ENCODE data around the gene GRM3. TPM values are rescaled to one million over a fixed set of nuclear protein-coding genes. Genes with fewer than 3 reads are reported as not detected.
"Not testable (repeated sequence)": the region's sequence is repeated elsewhere in the genome, so short reads cannot be mapped to it uniquely, and the experiment has no call there.

GRM3 gene
- polyA plus RNA-seq (2013, experiment 1 of 2; ENCODE audit: insufficient read length): not detected
- 0.10 TPM for polyA plus RNA-seq (2013, experiment 2 of 2; ENCODE audit: insufficient read length)

DNA sequence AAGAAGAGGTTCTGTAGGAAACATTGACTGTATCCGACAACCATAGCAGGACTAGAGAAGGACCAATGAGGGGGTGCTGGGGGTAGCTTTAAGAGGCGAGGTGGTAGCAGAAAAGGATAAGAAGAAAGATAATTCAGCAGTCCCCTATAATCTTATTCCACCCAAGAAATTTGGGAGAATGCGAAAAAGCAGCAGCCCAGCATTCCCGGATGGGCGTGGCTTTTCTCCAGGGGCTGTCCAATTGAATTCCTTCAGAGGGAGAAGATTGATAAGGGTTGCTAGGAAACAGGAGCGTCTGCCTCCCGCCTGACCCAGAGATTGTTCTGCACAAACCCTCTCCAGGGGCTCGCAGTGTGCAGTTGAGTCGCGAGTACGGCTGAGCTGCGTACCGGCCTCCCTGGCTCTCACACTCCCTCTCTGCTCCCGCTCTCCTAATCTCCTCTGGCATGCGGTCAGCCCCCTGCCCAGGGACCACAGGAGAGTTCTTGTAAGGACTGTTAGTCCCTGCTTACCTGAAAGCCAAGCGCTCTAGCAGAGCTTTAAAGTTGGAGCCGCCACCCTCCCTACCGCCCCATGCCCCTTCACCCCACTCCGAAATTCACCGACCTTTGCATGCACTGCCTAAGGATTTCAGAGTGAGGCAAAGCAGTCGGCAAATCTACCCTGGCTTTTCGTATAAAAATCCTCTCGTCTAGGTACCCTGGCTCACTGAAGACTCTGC is at the start of gene GRM3:
Gene GRM3, plus strand, starts transcription at position 349 of the 721 bp plus-strand sequence. CDS start 121,237 bp downstream, outside the sequence.
- no peak for DNase-seq

- DNase-seq: no peak
Measured at GRCh38 chr7:86598311-86598710, 45.4 kb upstream of the GRM3 start.

- no peak for DNase-seq
Measured at GRCh38 chr7:86598721-86599120, 45.0 kb upstream of the GRM3 start.

- DNase-seq: no peak
Measured at GRCh38 chr7:86600506-86601290, 43.0 kb upstream of the GRM3 start.

DNA sequence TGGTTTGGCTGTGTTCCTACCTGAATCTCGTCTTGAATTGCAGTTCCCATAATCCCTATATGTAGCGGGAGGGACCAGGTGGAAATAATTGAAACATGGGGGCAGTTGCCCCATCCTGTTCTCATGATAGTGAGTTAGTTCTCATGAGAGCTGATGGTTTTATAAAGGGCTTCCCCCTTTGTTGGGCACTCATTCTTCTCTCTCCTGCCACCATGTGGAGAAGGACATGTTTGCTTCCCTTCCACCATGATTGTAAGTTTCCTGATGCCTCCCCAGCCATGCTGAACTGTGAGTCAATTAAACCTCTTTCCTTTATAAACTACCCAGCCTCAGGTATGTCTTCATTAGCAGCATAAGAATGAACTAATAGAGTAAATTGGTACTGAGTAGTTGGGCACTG is 28.0 kb upstream of the GRM3 start:
- not testable (repeated sequence) for DNase-seq

DNA sequence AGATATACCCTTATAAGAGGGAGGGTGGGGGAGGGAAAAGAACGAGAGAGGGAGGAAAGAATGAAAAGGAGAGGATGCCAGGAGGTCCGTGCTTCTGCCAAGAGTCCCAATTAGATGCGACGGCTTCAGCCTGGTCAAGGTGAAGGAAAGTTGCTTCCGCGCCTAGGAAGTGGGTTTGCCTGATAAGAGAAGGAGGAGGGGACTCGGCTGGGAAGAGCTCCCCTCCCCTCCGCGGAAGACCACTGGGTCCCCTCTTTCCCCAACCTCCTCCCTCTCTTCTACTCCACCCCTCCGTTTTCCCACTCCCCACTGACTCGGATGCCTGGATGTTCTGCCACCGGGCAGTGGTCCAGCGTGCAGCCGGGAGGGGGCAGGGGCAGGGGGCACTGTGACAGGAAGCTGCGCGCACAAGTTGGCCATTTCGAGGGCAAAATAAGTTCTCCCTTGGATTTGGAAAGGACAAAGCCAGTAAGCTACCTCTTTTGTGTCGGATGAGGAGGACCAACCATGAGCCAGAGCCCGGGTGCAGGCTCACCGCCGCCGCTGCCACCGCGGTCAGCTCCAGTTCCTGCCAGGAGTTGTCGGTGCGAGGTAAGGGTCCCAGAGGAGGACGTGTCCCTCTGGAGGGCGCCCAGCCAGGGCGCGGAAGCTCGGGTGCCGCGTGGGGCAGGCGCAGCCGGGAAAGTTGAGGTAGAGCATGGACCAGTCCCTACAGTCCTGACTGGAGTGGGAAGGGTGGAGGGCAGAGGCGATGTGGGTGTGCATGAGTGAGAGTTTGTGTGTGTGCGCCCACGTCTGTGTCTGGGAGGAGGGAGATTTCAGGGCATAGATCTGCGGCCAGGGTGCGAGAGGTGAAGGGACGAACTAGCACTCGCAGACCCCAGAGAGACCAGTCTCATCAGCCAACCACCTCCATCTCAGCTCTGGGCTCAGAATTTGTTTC is 844 bp downstream of the GRM3 start:
- no peak for DNase-seq

GRCh38 chr7:86645225-86645608 is 1.5 kb downstream of the GRM3 start:
- DNase-seq: no peak

DNA sequence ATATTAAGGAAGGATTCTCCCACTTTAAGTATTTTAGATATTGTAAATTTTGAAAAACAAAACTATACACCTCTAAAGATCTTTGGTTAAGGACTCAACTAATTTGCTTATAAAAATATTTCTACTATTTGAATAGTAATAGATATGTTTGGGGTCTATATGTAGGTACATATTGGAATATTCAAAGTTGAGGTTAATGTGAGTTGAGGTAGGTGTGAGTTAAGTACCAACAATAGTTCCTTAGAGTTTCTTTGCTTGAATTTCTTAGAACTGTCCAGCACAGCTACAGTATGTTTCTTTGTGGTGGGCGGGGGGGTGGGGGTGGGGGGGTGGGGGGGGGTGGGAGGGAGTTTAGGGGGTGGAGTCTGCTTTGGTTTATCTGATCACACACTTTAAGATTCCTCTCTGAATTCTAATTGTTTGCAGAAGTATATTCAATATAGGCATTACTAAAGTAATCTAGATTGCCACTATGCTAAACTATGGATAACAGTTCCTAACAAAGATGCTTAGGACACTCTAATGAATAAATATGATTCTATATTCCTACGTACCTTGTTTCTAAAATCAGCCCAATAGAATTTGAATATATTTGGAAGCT is 2.1 kb downstream of the GRM3 start:
- DNase-seq: no peak

DNA sequence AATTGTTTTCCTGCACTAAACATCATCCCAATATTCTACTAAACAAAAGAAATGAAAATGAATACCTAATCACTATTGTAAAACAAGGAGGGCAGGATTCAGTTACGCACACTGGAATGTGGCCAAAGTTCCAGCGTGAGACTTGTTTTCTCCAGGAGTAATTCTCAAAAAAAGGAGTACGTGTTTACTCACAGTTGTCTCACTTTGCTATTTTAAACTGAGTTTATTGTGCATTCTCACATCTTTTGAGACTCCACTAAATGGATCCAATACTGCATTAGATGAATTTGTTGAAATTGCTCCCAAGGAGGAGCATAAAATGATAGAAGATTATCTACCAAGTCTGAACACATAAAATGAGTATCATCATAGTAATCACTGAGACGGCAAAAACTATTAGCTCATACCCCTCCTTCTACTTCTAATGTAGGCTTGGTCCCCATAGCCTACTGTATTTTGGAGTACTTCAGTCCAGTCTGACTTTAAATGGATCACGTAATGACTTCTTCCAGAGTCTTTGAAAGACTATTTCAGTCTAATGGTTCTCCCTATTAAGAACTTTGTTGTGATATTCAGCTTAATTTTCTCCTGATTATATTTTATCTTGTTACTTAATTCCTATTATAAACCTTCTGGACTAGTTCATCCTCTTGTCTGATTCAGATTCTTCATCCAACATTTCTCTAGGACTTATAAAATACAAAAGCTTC is 3.8 kb downstream of the GRM3 start:
- DNase-seq: no peak

DNA sequence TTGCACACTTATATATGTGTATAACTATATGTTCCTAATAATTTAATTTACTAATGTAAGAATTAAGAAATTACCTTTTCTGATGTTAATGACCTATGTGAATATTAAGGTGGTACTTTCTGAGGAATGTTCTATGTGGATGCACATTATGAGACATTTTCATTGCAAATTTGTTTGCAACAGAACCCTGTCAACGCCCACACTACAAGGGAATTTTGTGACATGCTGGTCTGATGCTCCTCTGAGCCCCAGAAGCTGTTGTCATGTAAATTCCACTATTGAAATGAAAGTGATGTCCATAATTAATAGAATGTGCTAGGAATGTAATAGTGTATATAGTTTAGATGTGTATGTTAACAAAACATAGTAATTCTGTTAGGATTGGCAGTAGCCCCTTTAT is 4.5 kb downstream of the GRM3 start:
- DNase-seq: no peak

GRCh38 chr7:86653919-86654659 is 10.4 kb downstream of the GRM3 start:
- DNase-seq: peak; percentile 3

DNA sequence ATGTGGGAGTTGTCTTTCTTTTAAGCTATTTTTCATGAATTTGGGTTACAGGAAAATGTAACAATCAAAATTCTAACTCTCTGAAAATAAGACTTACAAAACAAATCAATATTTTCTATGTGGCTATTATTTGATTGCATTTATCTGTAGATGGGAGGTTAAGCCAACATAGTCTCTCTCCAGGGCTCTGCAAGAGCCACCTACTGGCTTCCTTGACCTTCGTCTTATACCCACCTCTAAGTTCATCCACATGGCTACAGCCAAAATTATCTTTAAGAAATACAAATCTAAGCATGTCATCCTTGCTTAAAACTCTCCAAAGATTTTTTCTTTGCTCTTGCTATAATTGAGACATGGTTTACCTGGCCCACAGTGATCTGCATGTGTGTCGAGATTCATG is 14.2 kb downstream of the GRM3 start:
- DNase-seq: no peak

DNA sequence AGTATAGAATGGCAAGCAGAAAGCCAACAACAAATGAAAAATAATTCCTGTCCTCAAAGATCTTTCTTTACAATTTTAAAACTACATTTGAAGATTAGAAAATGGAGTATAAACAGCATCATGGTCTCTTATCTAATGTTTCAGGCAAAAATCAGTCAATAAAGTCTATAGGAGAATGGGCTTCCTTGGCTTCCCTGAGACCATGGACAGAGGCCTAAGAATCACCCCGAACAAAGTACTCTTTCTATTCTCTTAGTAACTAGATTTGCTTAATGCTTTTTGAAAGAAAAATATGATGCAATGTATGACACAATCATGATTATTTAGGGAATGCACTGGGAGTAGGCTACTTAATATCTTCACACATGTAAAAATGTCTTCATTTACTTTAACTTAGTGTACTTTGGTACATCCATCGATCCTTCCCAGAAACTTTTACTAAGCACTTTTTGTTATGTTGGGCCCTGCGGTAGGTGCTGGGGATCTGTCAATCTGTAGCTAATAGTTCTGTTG is 17.3 kb downstream of the GRM3 start:
- DNase-seq: no peak

GRCh38 chr7:86664486-86664885 is 20.8 kb downstream of the GRM3 start:
- no peak for DNase-seq

DNA sequence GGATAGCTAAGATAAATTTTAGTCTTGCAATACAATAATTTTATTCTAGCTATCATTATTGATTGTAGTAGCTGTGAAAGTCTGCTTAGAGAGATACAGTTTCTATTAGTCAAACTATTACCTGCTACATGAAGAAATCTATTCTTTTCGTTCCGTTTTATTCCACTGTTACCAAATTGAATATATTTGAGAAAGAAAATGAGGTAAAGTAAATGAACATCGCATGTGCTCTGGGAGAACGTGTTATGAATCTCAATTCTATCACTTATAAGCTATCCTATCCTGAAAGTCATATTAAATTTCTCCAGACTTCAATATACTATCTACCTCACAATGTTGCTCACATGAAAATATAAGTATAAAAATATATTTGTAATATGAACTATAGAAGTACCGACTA is 21.3 kb downstream of the GRM3 start:
- no peak for DNase-seq

GRCh38 chr7:86665669-86666068 is 22.0 kb downstream of the GRM3 start:
- no peak for DNase-seq

DNA sequence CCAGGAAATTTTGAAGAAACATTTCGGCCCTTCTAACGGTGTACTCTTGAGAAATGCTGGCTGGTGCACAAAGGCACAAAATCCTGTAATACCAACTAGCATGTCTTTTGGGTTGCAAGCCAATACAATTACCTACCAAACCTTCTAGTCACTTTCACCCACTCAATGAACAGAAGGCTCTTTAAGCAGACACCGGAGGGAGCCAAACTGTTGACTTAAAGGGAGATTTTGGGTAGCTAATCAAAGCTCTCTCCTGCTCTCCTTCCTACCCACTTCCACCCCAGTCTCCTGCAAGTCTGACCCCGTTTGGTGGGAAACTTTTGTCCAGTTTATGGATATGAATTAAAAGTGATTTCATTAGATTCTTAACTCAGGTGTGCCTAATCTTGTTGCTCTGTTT is 24.0 kb downstream of the GRM3 start:
- DNase-seq: no peak

GRCh38 chr7:86668315-86668714 is 24.6 kb downstream of the GRM3 start:
- no peak for DNase-seq

DNA sequence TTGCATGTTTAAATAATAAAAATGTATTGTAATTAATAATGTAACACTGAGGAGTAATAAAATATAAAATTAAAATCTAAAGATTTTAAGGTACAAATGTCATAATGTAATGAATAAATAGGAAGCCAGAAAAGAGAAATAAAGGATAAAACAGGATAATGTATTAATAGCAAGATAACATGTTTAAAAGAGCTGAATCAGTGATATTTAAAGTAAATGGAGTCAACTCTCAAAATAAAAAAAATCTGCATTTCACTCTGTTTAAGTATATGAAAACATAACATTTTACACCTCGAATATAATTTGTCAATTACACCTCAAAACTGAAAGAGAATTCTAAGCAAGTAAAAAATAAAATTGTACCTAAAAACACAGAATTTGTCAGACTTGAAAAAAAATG is 44.1 kb downstream of the GRM3 start:
- DNase-seq: no peak

GRCh38 chr7:86689363-86689762 is 45.7 kb downstream of the GRM3 start:
- DNase-seq: no peak

DNA sequence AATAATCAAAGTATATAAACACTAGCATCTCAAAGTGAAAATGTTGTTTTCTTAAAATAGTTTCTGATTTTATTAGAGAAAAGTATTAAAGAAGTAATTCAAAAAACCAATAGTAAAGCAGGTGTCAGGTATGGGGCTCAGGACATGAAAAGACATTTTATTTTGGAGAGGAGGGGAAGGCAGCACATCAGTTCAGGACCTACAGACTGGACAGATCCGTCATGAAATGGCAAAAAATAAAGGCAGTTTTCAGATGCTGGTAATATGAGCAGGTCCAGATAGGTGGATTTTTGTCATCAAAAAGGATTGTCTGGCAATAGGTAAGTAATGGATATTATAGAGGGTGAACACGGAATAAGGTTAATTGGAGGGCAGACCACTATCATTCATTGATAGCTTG is 49.0 kb downstream of the GRM3 start:
- no peak for DNase-seq

Measured in fibroblast of skin of scalp (primary cell).